CD4-positive, alpha-beta T cell treated with Interleukin-10 for 1 hour (primary cell): Measurements from ENCODE around the gene DDI1.
"Not testable (repeated sequence)": the region's sequence is repeated elsewhere in the genome, so short reads cannot be mapped to it uniquely, and the experiment has no call there.

Experiments
- DNase-seq: peaks from one replicate; pipeline ENCODE4 v3.0.0-alpha.2; 2020

Gene DDI1

GRCh38 chr11:104043142-104043541 lies 6.7 kb downstream of the DDI1 start:
- no peak for DNase-seq

DNA sequence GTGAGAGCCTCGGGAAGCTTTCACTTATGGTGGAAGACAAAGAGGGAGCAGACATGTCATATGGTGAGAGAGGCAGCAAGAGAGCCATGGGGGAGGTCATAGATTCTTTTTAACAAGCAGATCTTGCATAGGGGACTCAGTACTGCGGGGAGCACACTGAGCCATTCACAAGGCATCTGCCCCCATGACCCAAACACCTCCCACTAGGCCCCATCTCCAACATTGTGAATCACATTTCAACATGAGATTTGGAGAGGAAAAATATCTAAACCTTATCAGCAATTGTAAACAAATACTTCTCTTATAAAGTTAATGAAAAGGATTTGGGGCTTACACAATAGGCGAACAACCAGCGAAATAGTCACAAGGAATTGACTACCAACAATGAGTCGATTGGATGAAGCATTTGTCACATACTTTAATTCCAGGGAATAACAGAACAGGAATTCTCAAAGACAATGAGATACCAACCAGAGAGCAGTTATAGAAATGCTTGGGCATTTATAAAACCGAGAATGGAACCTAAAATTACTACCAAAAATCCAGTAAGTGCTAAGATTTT lies 7.3 kb downstream of the DDI1 start:
- no peak for DNase-seq

DNA sequence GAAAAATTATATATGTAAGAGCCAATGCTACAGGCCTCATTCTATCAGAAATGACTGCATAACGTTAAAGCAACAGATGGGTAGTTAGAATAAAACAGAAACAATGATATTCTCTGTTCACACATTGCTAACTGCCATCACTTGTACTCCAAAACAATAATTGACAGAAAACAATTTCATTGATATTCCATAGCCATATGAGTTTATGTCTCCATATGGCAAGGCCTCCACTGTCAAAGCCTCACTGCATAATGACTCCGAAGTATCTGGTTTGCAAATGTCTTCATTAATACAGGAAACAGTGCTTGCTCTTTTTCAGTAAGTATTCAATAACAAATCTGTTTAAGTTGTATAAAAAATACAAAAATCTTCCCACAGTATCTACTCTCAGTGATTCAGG lies 9.9 kb downstream of the DDI1 start:
- DNase-seq, result no peak

DNA sequence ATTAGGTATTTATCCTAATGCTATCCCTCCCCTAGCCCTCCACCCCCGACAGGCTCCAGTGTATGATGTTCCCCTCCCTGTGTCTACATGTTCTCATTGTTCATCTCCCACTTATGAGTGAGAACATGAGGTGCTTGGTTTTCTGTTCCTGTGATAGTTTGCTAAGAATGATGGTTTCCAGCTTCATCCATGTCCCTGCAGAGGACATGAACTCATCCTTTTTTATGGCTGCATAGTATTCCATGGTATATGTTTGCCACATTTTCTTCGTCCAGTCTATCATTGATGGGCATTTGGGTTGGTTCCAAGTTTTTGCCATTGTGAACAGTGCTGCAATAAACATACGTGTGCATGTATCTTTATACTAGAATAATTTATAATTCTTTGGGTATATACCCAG lies 10.4 kb downstream of the DDI1 start:
- not testable (repeated sequence) for DNase-seq

- DNase-seq, result no peak
Measured at GRCh38 chr11:104049116-104049515, 12.7 kb downstream of the DDI1 start.

DNA sequence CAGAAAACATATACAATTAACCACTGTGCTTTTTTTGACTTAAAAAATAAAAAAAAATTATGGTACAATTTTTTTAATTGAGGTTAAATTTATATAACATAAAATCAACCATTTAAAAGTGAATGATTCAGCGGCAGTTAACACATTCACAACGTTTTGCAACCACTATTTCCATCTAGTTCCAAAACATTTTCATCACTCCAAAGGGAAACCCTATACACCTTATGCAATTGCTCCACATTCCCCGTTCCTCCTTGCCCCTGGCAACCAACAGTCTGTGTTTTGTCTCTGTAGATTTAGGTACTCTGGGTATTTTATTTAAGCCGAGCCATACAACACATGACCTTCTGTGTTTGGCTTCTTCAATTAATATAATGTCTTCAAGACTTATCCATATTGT lies 15.3 kb downstream of the DDI1 start:
- DNase-seq, result no peak

- DNase-seq, result no peak
Measured at GRCh38 chr11:104053743-104054478, 17.5 kb downstream of the DDI1 start.

DNA sequence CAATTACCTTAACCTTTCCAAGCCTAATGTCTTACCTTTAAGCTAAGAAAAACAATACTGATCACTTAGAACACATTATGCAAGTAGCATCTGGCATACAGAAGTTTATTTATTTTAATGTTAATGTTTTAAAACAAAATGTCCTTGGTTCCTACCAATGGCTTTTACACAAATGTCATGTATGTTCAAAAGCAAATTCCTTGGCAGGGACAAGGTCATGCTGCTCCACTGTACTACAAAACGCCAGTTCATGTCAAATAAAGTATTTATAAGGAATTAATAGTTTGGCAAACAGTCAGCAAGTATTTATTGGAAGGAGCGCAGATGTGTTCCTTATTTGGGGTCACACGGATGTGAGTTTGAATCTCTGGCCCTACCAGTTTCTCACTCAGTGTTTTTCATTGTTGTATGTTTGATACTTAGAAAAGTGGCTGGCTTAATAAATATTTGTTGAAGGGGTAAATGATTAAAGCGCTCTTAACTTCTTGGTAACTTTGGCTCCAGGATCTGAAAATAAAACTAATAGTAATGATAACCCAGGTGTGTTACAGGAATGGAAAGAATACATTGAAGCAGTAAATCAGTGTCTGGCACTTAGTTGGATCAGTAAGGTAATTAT lies 18.6 kb downstream of the DDI1 start:
- DNase-seq, result no peak

GRCh38 chr11:104055596-104055995 lies 19.2 kb downstream of the DDI1 start:
- DNase-seq, result no peak

- DNase-seq, result no peak
Measured at GRCh38 chr11:104057908-104058307, 21.5 kb downstream of the DDI1 start.

DNA sequence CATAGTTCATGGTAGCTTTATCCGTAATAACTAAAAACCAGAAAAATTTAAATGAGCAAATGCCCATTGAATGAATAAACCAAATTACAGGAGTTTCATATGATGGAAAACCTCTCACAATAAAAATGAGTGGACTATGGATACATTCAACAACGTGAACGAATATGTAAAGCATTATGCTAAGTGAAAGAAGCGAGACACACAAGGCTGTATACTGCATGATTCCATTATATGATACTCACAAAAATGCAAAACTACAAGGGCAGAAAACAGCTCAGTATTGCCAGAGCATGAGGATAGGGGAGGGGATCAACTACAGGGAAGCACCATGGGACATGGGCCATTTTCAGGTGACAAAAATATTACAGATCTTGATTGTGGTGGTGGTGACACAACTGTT lies 22.2 kb downstream of the DDI1 start:
- no peak for DNase-seq

GRCh38 chr11:104060004-104060794 lies 23.8 kb downstream of the DDI1 start:
- DNase-seq, result no peak

DNA sequence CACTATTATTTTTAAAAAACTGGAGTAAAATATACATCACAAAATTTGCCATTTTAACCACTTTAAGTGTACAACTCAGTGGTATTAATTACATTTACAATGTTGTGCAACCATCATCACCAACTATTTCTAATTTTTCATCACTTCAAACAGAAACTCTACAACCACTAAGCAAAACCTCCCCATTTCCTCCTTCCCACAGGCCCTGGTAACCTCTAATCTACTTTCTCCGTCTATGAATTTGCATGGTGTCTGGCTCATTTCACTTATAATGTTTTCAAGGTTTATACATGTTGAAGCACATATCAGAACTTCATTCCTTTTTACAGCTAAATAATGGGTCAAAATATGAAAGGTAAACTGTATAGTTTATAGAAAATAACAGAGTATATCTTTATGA lies 24.4 kb downstream of the DDI1 start:
- no peak for DNase-seq

DNA sequence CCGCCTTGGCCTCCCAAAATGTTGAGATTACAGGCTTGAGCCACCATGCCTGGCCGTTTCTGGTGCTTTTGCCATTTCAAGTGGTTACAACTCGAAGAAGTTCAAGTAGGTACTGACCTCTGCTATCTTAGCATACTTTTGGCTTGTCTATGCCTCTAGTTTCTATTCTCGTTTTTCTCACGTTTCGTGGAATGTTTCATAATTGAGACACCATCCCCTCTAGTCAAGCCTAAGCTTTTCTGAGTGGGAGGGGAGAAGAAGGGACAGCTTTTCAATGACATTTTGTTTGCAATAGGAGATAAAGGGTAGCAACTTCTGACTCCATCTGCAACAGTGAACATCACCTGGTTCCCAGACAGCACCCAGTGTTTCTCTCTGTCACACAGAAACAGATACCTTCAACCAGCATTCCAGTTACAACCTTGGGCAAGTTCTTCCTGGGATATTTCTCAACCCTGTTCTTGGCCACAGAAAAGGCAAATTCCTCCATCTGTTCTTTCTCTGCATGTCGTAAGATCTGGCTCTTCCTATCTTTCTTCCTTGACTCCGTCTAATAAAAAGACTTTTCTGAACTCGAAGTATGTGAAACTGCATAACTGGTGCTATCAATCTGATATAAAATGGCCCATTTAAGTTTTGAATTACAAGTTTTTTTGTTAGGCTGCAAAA lies 25.5 kb downstream of the DDI1 start:
- no peak for DNase-seq

- no peak for DNase-seq
Measured at GRCh38 chr11:104064034-104064630, 27.7 kb downstream of the DDI1 start.

DNA sequence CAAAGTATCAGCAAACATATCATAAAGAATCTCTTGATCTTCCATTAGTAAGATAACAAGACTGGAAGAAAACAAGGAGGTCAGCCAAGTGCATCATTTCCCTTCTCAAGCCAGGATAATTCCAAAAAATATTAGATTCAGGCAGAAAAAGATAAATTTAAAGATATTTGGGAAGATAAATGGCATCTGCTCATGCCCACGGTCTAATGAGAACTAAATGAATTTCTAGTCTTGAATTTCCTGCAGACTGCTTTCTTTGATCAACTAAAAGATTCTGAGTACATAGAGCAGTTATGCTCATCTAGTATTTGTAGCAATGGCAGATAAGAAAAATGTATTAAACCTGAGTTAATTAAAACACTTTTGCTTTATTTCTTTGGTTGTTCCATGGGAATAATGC lies 31.1 kb downstream of the DDI1 start:
- no peak for DNase-seq

- no peak for DNase-seq
Measured at GRCh38 chr11:104073950-104074705, 37.7 kb downstream of the DDI1 start.

DNA sequence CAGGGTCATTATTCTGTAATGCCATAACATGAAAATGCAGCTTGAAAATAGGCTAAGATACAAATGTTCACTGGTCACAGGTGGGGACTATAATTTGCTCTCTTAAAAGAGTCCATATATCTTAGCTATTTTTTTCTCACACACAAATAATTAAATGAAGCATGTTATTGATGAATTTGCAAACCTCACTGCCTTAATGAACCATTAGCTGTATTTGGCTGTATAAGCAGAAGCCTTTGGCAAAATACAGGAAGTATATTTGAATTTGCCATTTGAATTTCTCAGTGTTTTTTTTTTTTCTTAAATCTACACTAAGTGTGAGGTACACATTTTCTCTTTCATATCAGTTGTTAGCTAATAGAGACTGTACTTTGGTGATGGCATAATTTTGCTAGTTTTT lies 38.7 kb downstream of the DDI1 start:
- DNase-seq, result no peak

GRCh38 chr11:104075706-104076105 lies 39.3 kb downstream of the DDI1 start:
- DNase-seq, result no peak

DNA sequence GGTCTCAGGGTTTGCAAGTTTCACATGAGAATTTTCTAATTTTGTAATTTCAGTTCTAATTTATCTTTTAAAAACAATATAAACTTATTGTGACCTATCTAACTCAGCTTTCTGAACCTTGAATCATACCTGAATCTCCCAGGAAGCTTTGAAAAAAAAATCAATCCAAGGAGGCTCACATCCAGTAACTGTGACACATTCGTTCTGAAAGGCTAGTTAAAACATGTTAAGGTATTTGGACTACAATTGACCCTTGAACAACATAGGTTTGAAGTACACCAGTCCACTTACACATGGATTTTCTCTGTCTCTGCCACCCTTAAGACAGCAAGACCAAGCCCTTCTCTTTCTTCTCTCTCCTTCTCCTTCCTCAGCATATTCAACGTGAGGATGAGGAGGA lies 40.0 kb downstream of the DDI1 start:
- DNase-seq, result no peak

DNA sequence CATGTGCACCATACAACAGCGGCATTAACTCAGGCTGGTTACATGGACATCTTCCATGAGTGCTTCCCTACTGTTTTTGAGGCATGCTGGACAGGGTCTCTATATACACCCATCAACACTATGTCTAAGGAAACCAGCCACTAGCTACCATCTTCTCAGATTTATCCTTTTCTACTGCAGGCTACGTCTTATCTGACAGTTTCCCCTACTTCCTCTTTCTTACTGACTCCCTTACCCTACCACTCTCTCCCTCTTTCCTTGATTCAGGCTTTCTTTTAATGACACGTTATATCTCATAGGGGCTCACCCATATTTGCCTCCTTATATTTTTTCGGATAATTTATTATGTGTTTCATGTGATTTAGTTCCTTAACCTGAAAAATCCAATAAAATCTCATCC lies 41.8 kb downstream of the DDI1 start:
- DNase-seq, result no peak

DNA sequence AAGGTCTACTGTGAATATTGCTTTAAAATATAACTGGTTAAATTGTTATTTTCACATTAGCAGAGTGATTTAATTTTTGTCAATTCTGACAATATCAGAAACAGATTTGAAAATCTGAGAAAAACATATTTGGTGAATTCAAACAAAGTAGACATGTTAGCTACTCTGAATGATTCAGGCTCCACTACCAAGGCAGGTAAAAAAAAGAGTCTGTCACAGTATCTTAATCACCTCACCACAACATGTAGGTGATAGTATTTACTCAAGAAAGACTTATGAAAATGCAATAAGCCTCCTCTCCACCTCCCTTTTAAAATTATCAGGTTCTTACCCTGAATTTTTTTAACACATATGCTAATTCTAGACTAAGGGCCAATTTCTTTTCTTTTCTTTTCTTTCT lies 42.6 kb downstream of the DDI1 start:
- no peak for DNase-seq
